ENCODE data around the gene LCOR.

GRCh38 chr10:96860631-96861277 lies 28.7 kb downstream of the LCOR start:
- TF ChIP-seq CTCF (conservative IDR thresholded peaks at IDR 0.05) (no peak), ZFX (IDR thresholded peaks at IDR 0.05) (no peak)
